Cardiac fibroblast (primary cell): ENCODE measurements around the gene CSF1.

Source experiments
- DNase-seq, 2 donors: peaks; one replicate each; pipeline versions ENCODE4 v3.0.0 to v3.0.0-alpha.2; 2010; ENCODE audit warnings: low read depth in 2 of 2
- H3K4me3 ChIP-seq, 2 donors: replicated peaks in 1 of 2; 1 replicate in 1 of 2; 2 replicates in 1 of 2; pipeline ENCODE4 v1.5.1; 2011; ENCODE audit warnings: low read depth in 2 of 2, low read length in 2 of 2, mild to moderate bottlenecking in 2 of 2, moderate library complexity in 1 of 2
- CTCF ChIP-seq: IDR thresholded peaks from one replicate; pipeline ENCODE4 v1.5.1; 2011; ENCODE audit warnings: low read depth, mild to moderate bottlenecking, low read length, inconsistent platforms

CSF1 gene

GRCh38 chr1:109883248-109883955, 27.2 kb upstream of the CSF1 start:
- H3K4me3 ChIP-seq = no peak overlapping the region
- DNase-seq = no peak
- TF ChIP-seq CTCF = no peak

DNA sequence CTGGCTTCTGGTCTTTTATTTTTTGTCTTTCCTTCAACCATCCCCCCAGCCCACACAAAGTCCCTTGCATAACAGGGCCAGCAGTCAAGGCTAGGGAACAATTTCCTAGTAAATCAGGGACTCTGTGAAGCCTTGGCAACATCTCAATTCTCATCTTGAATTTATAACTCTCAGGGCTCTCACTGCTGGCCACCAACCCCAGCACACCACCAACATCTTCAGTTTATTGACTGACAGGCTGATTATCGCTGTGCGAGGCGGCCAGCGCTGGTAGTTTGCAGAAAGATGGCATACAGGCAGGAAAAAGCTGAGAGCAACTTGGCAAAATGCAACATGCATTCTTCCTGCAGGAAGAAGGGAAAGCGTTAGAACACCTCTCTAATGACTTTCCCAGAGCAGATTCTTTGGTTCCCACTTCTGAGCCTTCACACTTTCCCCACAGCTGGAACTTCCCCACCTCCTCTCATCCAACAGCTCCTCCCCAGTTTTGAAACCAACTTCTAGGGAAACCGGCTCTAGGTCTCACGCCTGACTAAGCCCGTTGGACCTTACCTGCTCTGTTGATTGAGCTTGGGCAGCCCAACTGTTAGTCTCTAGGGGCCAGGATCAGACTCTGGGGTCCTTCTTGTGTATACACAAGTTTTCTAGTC, 26.3 kb upstream of the CSF1 start:
- DNase-seq = no peak
- H3K4me3 ChIP-seq = no peak overlapping the region
- TF ChIP-seq CTCF = no peak

DNA sequence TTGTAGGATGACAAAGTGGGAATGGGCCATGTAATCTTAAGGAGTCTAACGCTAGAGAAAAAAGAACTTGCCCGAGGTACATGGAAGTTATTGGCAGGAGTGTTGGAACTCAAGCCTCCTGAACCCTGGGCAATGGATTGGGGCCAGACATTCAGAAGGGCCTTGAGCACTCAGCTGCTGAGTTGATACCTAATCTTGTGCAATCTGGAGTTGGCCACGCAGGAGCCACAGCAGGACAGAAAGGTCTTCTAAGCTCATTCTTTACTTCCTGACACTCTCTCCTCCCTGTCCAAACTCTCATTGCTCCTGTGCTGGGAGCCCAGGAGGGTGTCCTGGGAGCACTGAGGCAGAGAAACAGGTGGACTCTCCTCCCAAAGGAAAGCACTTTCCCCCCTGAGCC, 25.1 kb upstream of the CSF1 start:
- TF ChIP-seq CTCF = no peak
- DNase-seq = no peak
- no peak overlapping the region for H3K4me3 ChIP-seq

DNA sequence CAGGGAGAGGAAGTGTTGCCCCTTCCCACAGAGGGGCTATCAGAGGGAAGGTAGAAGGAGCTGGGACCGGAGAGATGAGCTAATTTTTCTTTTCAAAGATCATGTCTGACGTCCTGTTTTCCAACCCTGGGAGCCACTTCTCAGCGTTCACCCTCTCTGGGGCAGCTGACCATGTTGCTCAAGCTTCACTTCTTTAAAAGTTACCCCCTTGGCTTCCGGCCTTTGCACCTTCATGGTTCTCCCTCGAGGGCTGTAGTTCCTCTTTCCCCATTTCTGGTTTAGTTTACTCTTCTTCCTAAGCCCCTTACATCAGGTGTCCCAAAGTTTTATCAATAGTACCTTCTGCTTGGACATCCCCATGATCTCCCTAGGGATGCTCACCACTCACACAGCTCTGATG, 23.8 kb upstream of the CSF1 start:
- DNase-seq = no peak
- no peak for TF ChIP-seq CTCF
- no peak overlapping the region for H3K4me3 ChIP-seq

- no peak overlapping the region for H3K4me3 ChIP-seq
- no peak for DNase-seq
- TF ChIP-seq CTCF = no peak
These were observed 23.4 kb upstream of the CSF1 start for GRCh38 chr1:109887271-109887670.

- no peak for TF ChIP-seq CTCF
- no peak for DNase-seq
- no peak overlapping the region for H3K4me3 ChIP-seq
These were observed 22.8 kb upstream of the CSF1 start for GRCh38 chr1:109887884-109888283.
